D721Med (cell line): ENCODE data around the gene DPYSL5.

Experiments
- DNase-seq: peaks from one replicate; pipeline ENCODE4 v3.0.0; 2011; ENCODE audit warnings: low spot score; ENCODE audit not compliant: insufficient read length
- FAIRE-seq: peaks from 2 replicates; lab custom pipeline; 2011; peaks lifted over from hg19 to GRCh38; lab: Jason Lieb, UNC
- CTCF ChIP-seq: IDR thresholded peaks from 2 replicates; pipeline ENCODE4 v1.5.1; 2012; ENCODE audit warnings: mild to moderate bottlenecking, control low read depth; ENCODE audit not compliant: insufficient read depth; ENCODE audit errors: missing control alignments

DPYSL5 gene

GRCh38 chr2:26894136-26894535 is 46.2 kb downstream of the DPYSL5 start:
- TF ChIP-seq CTCF, result no peak
- no peak for FAIRE-seq
- no peak for DNase-seq

GRCh38 chr2:26897807-26898479 is 50.0 kb downstream of the DPYSL5 start:
- FAIRE-seq (no peak), DNase-seq (no peak)
- no peak for TF ChIP-seq CTCF

GRCh38 chr2:26898480-26899078 is 50.6 kb downstream of the DPYSL5 start:
- FAIRE-seq (no peak), DNase-seq (no peak)
- no peak for TF ChIP-seq CTCF

- DNase-seq (no peak), FAIRE-seq (no peak)
- no peak for TF ChIP-seq CTCF
These were observed 51.7 kb downstream of the DPYSL5 start for GRCh38 chr2:26899500-26900164.

- TF ChIP-seq CTCF, result no peak
- DNase-seq, result no peak
- no peak for FAIRE-seq
These were observed 52.9 kb downstream of the DPYSL5 start for GRCh38 chr2:26900831-26901321.

GRCh38 chr2:26901326-26902183 is 53.6 kb downstream of the DPYSL5 start:
- DNase-seq, result no peak
- FAIRE-seq, result no peak

More at GRCh38 chr2:26901326-26902183, 53.6 kb downstream of the DPYSL5 start:
- no peak for TF ChIP-seq CTCF
